Memory B cell (primary cell): ENCODE measurements around the gene TMEM187.
A peak's percentile ranks its signal among the peaks of the same experiment; 100 is the strongest.
"Not testable (repeated sequence)": the region's sequence is repeated elsewhere in the genome, so short reads cannot be mapped to it uniquely, and the experiment has no call there.

Source experiments
- ATAC-seq: fragments of 150-1000 bp; cut with Tn5 transposase; 2 replicates; pipeline ENCODE4 v1.10.0; 2021; ENCODE audit warnings: low read depth, mild to moderate bottlenecking, moderate library complexity
- DNase-seq, 2 donors: peaks; one replicate each; pipeline ENCODE4 v3.0.0; 2022; ENCODE audit warnings: low spot score in 2 of 2
- H3K27ac Mint-ChIP-seq: one replicate; pipeline ENCODE4 v1.8.0; 2022; ENCODE audit warnings: mild to moderate bottlenecking, moderate library complexity, mixed read lengths
- H3K27me3 Mint-ChIP-seq: one replicate; pipeline ENCODE4 v1.8.0; 2022; ENCODE audit warnings: mixed read lengths
- H3K36me3 Mint-ChIP-seq: one replicate; pipeline ENCODE4 v1.8.0; 2022; ENCODE audit warnings: mild to moderate bottlenecking, mixed read lengths
- H3K4me1 Mint-ChIP-seq: one replicate; pipeline ENCODE4 v1.8.0; 2022; ENCODE audit warnings: mixed read lengths
- H3K4me3 Mint-ChIP-seq: one replicate; pipeline ENCODE4 v1.8.0; 2022; ENCODE audit warnings: mild to moderate bottlenecking, moderate library complexity, mixed read lengths
- H3K9me3 Mint-ChIP-seq: one replicate; pipeline ENCODE4 v1.8.0; 2022; ENCODE audit warnings: mixed read lengths

Gene TMEM187

GRCh38 chrX:153981231-153981630 lies 8.7 kb downstream of the TMEM187 start:
- no peaks in the 10 kb centered on the region for H3K9me3 Mint-ChIP-seq
- peak overlapping the region; percentile 42 for H3K4me3 Mint-ChIP-seq
- no peak for ATAC-seq
- H3K27me3 Mint-ChIP-seq = no peaks in the 10 kb centered on the region
- H3K36me3 Mint-ChIP-seq = no peaks in the 10 kb centered on the region
- DNase-seq = no peak
- peak overlapping the region; percentile 88 for H3K27ac Mint-ChIP-seq
- peaks cover 15% of the 10 kb centered on the region for H3K4me1 Mint-ChIP-seq

- DNase-seq (no peak), ATAC-seq (no peak)
These were observed 9.4 kb downstream of the TMEM187 start for GRCh38 chrX:153981771-153982533.

GRCh38 chrX:153983321-153983801 lies 10.8 kb downstream of the TMEM187 start:
- ATAC-seq = peak; percentile 14
- H3K27me3 Mint-ChIP-seq = no peaks in the 10 kb centered on the region
- peak overlapping the region; percentile 17 for H3K4me3 Mint-ChIP-seq
- no peak for DNase-seq
- peaks cover 15% of the 10 kb centered on the region for H3K4me1 Mint-ChIP-seq
- no peaks in the 10 kb centered on the region for H3K9me3 Mint-ChIP-seq
- peak overlapping the region; percentile 41 for H3K27ac Mint-ChIP-seq
- no peaks in the 10 kb centered on the region for H3K36me3 Mint-ChIP-seq

More at GRCh38 chrX:153981771-153982533, 9.4 kb downstream of the TMEM187 start:
- H3K9me3 Mint-ChIP-seq = no peaks in the 10 kb centered on the region
- peaks cover 15% of the 10 kb centered on the region for H3K4me1 Mint-ChIP-seq
- no peaks in the 10 kb centered on the region for H3K36me3 Mint-ChIP-seq
- peak overlapping the region; percentile 88 for H3K27ac Mint-ChIP-seq
- peak overlapping the region; percentile 42 for H3K4me3 Mint-ChIP-seq
- no peaks in the 10 kb centered on the region for H3K27me3 Mint-ChIP-seq

- peak overlapping the region; percentile 77 for H3K4me3 Mint-ChIP-seq
- DNase-seq (no peak), ATAC-seq (peak; percentile 65)
- H3K9me3 Mint-ChIP-seq = no peaks in the 10 kb centered on the region
- H3K27ac Mint-ChIP-seq = peak overlapping the region; percentile 94
- no peaks in the 10 kb centered on the region for H3K27me3 Mint-ChIP-seq
- peaks cover 15% of the 10 kb centered on the region for H3K4me1 Mint-ChIP-seq
- no peaks in the 10 kb centered on the region for H3K36me3 Mint-ChIP-seq
These were observed 12.0 kb downstream of the TMEM187 start for GRCh38 chrX:153984351-153985178.

GRCh38 chrX:153988493-153988892 lies 15.9 kb downstream of the TMEM187 start:
- H3K4me3 Mint-ChIP-seq = no peak overlapping the region
- peaks cover 11% of the 10 kb centered on the region for H3K4me1 Mint-ChIP-seq
- no peaks in the 10 kb centered on the region for H3K36me3 Mint-ChIP-seq
- no peaks in the 10 kb centered on the region for H3K9me3 Mint-ChIP-seq
- H3K27me3 Mint-ChIP-seq = no peaks in the 10 kb centered on the region
- DNase-seq (no peak), ATAC-seq (no peak)
- H3K27ac Mint-ChIP-seq = no peak overlapping the region

- no peaks in the 10 kb centered on the region for H3K36me3 Mint-ChIP-seq
- ATAC-seq (no peak), DNase-seq (no peak)
- peaks cover 4% of the 10 kb centered on the region for H3K4me1 Mint-ChIP-seq
- no peaks in the 10 kb centered on the region for H3K9me3 Mint-ChIP-seq
- H3K27me3 Mint-ChIP-seq = no peaks in the 10 kb centered on the region
- no peak overlapping the region for H3K27ac Mint-ChIP-seq
- H3K4me3 Mint-ChIP-seq = no peak overlapping the region
These were observed 17.6 kb downstream of the TMEM187 start for GRCh38 chrX:153989973-153990655.

- H3K4me3 Mint-ChIP-seq = no peak overlapping the region
- H3K4me1 Mint-ChIP-seq = peaks cover 4% of the 10 kb centered on the region
- no peak overlapping the region for H3K27ac Mint-ChIP-seq
- no peaks in the 10 kb centered on the region for H3K36me3 Mint-ChIP-seq
- no peak for DNase-seq
- ATAC-seq = no peak
- H3K9me3 Mint-ChIP-seq = no peaks in the 10 kb centered on the region
- H3K27me3 Mint-ChIP-seq = no peaks in the 10 kb centered on the region
These were observed 18.5 kb downstream of the TMEM187 start for GRCh38 chrX:153991013-153991580.

- H3K27me3 Mint-ChIP-seq = no peaks in the 10 kb centered on the region
- H3K27ac Mint-ChIP-seq = no peak overlapping the region
- no peak overlapping the region for H3K4me3 Mint-ChIP-seq
- no peaks in the 10 kb centered on the region for H3K36me3 Mint-ChIP-seq
- ATAC-seq (no peak), DNase-seq (no peak)
- no peaks in the 10 kb centered on the region for H3K9me3 Mint-ChIP-seq
- H3K4me1 Mint-ChIP-seq = peaks cover 4% of the 10 kb centered on the region
These were observed 19.6 kb downstream of the TMEM187 start for GRCh38 chrX:153992180-153992579.

GRCh38 chrX:153993079-153993478 lies 20.5 kb downstream of the TMEM187 start:
- no peaks in the 10 kb centered on the region for H3K9me3 Mint-ChIP-seq
- no peaks in the 10 kb centered on the region for H3K27me3 Mint-ChIP-seq
- no peak for DNase-seq
- no peak overlapping the region for H3K4me3 Mint-ChIP-seq
- peaks cover 4% of the 10 kb centered on the region for H3K4me1 Mint-ChIP-seq
- ATAC-seq = no peak
- H3K27ac Mint-ChIP-seq = no peak overlapping the region
- no peaks in the 10 kb centered on the region for H3K36me3 Mint-ChIP-seq

GRCh38 chrX:153993978-153994377 lies 21.4 kb downstream of the TMEM187 start:
- Mint-ChIP-seq H3K4me1 (peaks cover 4% of the 10 kb centered on the region), H3K27me3 (no peaks in the 10 kb centered on the region), H3K9me3 (no peaks in the 10 kb centered on the region), H3K4me3 (no peak overlapping the region), H3K36me3 (no peaks in the 10 kb centered on the region), H3K27ac (no peak overlapping the region)
- DNase-seq (no peak), ATAC-seq (no peak)

- not testable (repeated sequence) for DNase-seq, H3K4me3 Mint-ChIP-seq, H3K27me3 Mint-ChIP-seq, H3K27ac Mint-ChIP-seq, ATAC-seq, H3K4me1 Mint-ChIP-seq, H3K36me3 Mint-ChIP-seq, H3K9me3 Mint-ChIP-seq
These were observed 21.8 kb downstream of the TMEM187 start for GRCh38 chrX:153994398-153994797.

GRCh38 chrX:153995504-153995903 lies 22.9 kb downstream of the TMEM187 start:
- ATAC-seq = no peak
- Mint-ChIP-seq H3K36me3 (no peaks in the 10 kb centered on the region), H3K4me1 (peaks cover 4% of the 10 kb centered on the region), H3K9me3 (no peaks in the 10 kb centered on the region), H3K4me3 (no peak overlapping the region), H3K27me3 (no peaks in the 10 kb centered on the region), H3K27ac (no peak overlapping the region)
- DNase-seq = no peak

- Mint-ChIP-seq H3K27me3 (no peaks in the 10 kb centered on the region), H3K36me3 (no peaks in the 10 kb centered on the region), H3K4me1 (peaks cover 19% of the 10 kb centered on the region), H3K27ac (no peak overlapping the region), H3K4me3 (no peak overlapping the region), H3K9me3 (no peaks in the 10 kb centered on the region)
- ATAC-seq (no peak), DNase-seq (no peak)
These were observed 26.9 kb downstream of the TMEM187 start for GRCh38 chrX:153999359-154000037.
